Measurements from ENCODE around the gene ABHD16B. TPM values are rescaled to one million over a fixed set of nuclear protein-coding genes. Genes with fewer than 3 reads are reported as not detected.
"Not testable (repeated sequence)": the region's sequence is repeated elsewhere in the genome, so short reads cannot be mapped to it uniquely, and the experiment has no call there.

The ABHD16B gene
- total RNA-seq, 1 experiment from 2014 or later, result not detected

DNA sequence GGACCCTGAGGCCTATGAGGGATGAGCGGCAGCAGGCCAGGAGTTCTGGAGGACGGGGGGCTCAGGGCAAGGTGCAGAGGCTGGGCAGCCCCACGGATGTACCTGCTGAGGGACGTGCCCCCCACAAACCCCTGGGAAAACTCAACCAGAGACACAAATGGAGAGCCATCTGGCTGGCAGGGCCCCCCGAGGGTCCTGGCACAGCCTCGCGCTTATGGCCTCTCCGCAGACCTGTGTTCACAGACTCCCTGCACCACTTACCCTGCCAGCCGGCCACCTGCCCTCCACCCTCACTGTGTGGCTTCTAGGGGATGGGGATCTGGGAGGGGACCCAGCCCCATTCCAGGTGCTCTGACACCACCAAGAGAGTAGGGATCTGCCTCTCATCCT, 26.8 kb upstream of the ABHD16B start:
- no peak for DNase-seq (ENCODE audit: low spot score)

GRCh38 chr20:63835021-63835858, 26.1 kb upstream of the ABHD16B start:
- peak; percentile 100 for DNase-seq (ENCODE audit: low spot score)

DNA sequence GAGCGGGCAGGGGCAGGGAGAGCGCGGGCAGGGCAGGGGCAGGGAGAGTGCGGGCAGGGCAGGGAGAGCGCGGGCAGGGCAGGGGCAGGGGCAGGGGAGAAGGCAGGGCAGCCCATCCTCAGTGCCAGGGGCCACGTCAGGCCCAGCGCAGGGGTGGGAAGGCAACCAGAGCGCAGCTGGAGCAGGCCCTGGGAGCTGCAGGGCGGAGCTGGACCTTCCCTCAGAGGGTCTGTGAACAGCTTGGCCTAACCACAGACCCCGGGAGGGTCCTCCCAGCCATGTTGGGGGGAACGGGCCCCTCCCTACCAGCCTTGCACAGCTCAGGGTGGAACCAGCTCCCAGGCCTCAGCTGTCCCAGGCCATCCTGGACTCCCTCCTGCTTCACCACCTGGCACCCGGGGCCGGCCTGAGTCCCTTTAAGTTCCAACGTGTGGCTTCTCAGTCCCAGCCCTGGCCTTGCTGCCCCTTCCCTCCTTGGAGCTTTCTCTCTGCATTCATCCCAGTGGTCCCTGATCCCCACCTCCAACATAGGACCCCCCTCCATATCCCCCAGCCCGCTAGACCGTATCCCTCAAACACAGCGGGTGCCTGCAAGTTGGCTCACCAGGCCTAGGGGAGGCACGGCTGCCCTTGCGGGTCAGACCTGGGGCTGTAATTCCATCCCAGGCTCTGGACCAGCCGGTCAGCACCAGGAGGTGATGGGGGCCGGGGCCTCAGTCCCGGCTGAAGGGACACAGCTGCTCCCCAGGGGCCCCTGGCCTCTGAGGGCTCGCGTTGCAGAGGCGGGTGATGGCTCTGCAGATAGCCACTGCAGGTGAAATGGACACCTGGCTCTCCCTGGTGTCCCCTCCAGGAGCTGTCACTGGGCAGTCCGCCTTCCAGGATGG, 24.6 kb upstream of the ABHD16B start:
- no peak for DNase-seq (ENCODE audit: low spot score)

DNA sequence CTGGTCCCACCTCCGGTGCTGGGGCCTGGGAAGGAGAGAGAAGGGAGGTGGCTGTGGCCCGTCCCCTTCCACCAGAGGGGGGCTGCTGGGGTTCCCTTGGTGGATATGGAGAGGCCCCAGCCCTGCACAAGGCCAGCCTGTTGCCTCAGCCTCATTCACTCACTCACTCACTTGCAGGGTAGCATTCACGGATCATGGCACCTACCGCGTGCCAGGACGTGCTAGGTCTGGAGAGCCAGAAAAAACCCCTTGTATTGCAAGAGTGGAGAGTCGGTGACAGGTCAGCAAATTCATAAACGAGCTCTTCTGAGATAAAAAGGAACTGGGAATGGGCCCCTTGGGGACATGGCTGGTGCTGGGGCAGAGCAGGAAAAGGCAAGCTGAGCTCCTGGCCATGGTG, 23.8 kb upstream of the ABHD16B start:
- DNase-seq (ENCODE audit: low spot score), result no peak

GRCh38 chr20:63839620-63840019, 21.7 kb upstream of the ABHD16B start:
- no peak for DNase-seq (ENCODE audit: low spot score)

GRCh38 chr20:63840405-63840828, 20.9 kb upstream of the ABHD16B start:
- DNase-seq (ENCODE audit: low spot score), result no peak

DNA sequence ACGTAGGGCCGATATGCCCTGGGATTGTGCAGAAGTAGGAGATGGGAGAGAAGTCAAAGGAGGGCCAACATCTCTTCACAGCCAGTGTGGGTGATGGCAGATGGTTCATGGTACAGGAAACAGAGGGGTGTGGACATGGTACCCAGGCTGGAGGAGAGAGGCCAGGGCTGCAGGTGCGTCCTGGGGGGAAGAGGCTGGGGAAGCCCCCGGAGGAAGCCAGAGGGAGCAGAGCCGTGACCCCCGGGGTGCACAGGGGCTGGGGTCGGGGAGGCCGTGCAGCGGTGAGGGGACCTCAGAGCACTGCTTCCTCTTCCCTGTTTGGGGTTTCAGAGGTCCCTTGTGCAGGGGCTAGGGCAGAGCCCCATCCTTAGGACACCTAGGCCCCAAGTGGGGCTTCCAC, 19.0 kb upstream of the ABHD16B start:
- no peak for DNase-seq (ENCODE audit: low spot score)

GRCh38 chr20:63843222-63843621, 18.1 kb upstream of the ABHD16B start:
- DNase-seq (ENCODE audit: low spot score), result no peak

DNA sequence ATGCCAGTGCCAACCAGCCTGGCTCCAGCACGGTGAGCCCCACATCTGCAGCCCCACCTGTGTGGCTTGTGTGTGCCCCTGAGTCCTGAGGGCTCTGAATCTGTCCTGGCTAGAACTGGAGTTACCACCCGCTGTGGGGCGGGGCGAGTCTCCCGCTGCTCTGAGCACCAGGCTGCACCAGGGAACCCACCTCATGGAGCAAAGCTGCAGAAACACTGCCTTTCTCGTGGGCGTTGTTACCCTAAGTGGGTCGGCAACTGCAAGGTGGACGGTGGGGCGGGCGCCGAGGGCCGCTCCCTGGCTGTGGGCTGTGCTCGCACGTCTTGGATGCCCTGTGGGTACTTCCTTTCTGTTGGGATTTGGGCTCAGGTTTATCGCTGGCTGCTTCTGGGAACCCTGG, 17.5 kb upstream of the ABHD16B start:
- no peak for DNase-seq (ENCODE audit: low spot score)

DNA sequence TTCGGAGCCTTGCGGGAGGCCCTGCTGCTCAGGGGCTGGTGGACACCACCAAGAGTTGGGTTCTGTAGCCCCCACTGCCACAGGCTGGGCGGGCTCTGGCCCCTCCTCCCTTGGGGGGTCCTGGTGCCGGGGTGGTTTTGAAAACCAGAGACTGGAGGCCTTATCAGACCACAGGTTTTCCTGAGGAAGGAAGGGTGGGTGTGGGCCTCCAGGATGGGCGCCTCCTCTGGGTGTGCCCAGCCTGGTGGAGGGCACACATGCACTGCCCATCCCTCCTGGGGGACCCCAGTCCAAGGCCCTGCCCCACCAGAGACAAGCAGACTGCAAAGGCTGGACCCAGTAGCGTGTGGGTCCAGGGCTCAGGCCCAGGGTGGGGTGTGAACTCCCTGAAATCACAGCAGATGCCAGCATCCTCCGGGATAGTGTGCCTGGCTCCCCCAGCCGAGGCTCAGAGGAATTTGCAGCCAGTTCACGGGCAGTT, 16.7 kb upstream of the ABHD16B start:
- DNase-seq (ENCODE audit: low spot score), result no peak

DNA sequence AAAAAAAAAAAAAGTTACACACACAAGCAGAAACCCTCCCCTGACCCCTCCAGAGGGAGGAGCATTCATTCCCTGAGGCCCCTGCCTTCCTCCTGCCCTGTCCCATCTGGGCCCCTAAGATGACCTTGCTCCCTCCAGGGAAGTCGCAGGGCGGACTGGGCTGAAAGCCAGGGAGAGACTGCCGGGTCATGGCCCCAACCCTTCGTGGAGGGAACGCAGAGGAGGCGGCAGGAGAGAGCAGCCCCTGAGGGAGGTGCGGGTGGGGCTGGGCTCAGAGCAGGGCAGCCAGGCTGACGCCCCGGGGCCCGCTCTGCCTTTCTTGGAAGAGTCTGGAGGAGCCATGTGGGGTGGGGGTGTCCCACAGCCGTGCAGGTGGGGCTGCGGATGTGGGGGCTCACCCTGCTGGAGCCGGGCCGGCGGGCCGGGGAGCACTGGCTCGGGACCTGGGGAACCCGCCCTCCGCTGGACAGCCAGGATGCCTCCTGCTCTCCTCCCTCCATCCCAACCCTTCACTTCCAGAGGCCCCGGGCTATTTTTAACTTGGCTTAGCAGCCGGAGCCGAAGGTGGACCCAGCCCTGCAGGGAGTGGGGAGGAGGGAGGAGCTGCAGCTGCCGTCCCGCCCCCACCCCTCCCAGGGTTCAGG, 15.0 kb upstream of the ABHD16B start:
- peak; percentile 81 for DNase-seq (ENCODE audit: low spot score)

DNA sequence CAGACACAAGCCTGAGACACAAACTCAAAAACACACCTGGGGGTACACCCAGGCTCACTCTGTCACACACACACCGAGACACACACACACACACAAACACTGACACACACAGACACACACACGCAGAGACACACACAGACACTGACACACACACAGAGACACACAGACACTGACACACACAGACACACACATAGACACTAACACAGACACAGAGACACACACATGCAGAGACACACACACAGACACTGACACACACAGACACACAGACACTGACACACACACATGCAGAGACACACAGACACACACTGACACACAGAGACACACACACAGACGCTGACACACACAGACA, 14.4 kb upstream of the ABHD16B start:
- DNase-seq (ENCODE audit: low spot score), result no peak

DNA sequence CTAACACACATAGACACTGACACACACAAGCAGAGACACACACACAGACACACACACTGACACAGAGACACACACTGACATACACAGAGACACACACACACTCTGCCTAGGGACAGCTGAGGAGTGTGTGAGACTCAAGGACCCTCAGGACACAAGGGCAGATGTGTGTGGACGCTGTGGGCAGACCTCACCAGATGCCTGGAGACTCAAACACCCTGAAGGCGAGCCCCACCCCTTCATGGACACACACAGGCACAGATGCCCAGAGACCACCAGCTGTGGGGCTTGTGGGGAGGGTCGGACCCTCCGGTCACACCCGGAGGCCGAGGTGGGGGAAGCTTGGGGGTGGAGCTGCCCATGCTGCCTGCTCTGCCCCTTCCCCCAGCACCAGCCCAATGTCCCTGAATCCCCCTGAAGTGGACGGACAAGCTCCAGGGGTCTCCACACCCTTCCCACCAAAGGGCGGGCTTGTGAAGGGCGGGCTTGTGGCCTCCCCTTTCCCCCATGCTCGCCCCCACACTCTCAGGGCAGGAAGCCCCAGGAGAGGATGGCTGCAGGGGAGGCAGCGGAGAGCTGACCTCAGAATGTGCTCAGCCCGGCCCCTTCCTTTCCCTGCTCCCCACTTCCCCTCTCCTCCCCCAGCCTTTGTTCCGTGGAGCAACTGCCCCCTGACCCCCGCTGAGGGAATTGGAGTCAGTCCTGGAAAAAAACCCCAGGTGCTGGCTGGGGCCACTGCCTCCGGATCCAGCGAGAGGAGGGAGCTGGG, 13.9 kb upstream of the ABHD16B start:
- DNase-seq (ENCODE audit: low spot score), result peak; percentile 74

DNA sequence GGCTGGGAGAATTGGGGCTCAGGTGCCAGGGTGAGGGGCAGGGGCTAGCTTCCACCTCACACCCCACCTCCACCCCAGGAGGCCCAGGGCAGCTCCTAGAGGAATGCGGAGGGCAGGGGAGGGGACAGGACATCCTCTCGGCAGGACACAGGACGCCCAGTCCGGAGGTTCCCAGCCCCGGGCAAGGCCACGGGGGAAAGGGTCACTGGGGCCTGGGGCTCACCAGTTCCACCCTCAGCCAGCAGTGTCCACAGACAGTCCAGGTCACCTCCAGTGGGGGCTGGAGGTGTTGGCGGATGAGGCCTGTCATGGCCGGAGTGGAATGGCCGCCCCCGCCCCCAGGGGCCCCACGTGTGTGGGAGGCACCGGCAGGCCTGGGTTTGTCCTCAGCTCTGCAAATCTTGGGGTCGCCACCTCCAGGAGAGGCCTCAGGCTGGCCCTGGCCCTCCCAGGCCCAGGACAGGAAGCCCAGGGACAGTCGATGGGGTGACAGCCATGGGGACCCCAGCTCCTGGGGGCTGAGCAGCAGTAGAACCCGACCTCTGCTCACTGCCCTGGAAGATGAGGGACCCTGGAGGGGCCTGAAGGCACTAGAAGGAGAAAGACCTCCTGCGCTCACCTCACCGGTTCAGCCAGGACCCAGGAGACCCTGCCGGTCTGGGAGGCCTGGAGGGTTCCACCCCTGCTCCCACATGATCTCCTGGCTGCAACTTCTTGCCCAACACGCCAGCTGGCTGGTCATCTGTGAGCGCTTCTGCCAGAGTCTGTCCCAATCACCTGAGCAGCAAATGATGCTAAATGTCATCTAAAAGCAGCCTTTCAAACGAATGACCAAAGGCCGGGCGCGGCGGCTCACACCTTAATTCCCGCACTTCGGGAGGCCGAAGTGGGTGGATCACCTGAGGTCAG, 13.0 kb upstream of the ABHD16B start:
- DNase-seq (ENCODE audit: low spot score), result no peak

DNA sequence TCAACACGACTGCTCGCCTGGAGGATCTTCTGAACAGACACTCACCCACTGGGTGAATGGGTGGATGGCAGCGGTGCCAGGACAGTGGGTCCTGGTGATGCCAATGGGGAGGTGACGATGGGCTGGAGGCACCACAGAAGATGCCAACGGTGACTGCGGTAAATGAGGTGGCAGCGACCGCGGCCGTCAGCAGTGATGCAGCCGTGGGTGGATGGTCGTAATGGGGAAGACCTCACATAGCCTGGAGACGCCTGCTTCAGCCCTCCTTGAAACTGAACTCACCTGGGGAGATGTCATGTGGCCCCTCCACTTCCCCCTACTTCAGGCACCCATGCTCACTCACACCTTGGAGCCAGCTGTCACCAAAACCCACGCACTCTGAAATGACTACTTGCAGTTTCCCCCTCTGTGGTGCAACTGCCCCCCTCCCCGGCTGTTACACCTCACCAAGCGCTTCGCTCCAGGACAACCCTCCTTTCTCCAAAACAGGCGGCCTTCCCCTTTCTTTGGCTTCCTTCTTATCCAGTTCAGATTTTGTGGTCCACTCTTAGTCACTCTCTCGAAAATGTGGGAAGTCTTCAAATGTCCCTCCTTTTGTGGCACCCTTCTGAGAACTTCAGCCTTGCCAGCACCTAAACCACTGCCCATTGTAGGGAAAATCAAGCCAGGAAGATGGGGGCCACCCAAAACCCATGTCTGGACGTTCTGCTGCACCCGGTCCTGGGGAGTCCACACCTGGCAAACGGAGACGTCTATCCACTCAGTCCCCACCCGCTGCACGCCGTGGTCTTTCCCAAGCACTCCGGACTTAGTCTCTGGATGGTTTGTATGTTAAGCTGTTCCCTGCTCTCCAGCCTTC, 10.4 kb upstream of the ABHD16B start:
- no peak for DNase-seq (ENCODE audit: low spot score)

DNA sequence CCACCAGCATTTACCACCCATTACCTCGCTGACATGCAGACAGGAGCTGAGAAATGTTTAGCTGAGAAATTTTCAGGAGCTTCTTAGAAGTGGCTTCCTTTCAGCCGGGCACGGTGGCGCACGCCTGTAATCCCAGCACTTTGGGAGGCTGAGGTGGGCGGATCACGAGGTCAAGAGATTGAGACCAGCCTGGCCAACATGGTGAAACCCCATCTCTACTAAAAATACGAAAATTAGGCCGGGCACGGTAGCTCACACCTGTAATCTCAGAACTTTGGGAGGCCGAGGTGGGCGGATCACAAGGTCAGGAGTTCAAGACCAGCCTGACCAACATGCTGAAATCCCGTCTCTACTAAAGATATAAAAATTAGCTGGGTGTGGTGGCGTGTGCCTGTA, 9.8 kb upstream of the ABHD16B start:
- not testable (repeated sequence) for DNase-seq (ENCODE audit: low spot score)

DNA sequence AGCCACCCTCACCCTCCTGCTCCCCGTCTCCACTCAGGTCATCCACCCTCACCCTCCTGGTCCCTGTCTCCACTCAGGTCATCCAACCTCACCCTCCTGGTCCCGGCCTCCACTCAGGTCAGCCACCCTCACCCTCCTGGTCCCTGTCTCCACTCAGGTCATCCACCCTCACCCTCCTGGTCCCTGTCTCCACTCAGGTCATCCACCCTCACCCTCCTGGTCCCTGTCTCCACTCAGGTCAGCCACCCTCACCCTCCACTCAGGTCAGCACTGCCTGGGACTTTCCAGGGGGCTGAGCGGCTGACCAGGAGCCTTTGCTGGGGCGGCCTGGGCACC, 7.6 kb upstream of the ABHD16B start:
- not testable (repeated sequence) for DNase-seq (ENCODE audit: low spot score)

DNA sequence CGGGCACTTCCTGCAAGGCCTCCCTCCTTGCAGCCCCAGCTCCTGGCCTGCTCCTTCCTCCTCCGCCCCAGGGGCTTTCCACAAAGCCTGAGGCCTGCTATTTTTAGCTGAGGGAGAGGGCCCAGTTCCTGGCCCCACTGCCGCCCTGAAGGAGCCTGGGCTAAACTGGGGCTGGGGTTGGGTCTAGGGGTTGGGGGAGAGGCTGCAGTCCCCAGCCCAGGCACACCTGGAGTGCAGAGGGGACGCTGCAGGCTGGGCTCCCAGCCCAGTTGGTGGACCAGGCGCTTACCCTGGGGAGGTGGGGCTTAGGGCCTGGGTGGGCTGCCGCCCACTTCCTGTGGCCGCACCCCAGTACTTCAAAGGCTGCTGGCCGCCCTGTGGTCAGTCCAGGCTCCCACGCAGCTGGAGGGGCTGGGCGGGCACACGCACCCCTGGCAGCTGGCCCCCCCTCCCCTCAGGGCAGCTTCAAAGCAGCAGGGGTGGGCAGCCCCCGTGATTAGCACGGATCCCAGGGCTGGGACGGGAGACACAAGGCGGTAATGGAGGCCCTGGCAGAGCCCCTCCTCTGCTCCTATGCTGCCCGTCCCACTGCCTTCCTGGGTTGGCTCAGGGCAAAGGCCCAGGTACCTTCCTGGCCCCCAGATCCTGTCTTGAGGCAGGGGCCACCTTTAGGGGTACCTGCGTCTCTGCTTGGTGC, 7.1 kb upstream of the ABHD16B start:
- DNase-seq (ENCODE audit: low spot score), result peak; percentile 80

DNA sequence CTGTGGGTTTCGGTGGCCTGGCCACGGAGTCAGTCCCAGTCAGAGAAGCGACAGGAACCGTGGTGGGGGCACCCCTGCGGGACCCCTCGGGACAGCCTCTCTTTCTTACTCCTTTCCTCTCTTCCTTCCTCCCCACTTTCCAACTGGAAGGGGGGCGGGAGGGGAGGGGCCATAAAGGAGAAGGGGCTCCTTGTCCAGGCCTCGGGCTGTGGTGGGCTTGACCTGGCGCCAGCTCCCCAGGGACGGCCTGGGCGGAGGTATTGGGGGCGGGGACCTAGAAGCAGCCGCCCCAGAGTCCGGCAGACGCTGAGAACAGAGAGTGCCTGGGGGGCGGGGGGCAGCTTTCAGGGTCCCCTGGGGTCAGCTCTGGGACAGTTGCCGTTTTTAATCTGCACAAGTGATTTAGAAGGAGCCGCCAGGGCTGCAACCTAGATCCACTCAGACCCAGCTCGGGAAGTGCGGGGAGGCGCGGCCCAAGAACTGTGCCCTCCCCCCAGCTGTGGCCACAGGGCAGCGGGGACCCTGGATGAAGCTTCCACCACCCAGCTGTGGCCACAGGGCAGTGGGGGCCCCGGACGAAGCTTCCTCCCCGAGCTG, 6.4 kb upstream of the ABHD16B start:
- no peak for DNase-seq (ENCODE audit: low spot score)

Measured in A172 (cell line).